ENCODE results near the gene USP16.

Gene USP16

DNA sequence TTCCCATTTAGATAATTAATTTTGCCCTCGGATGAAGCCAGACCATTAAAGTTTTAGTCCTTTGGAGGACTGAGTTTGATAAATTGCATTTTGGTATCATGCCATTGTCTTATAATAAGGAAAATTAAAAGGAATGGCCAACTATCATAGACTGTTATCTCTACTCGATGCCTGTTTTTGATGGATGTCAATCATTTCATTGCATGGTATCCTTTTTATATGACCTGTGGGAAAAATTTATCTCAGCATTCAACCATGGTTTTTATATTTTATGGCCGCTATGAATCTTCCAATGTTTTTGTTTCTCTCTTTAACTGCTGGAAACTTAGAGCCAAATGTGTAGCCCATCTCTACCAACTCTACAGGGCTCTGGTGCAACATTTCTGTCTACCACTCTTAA is 58.8 kb downstream of the USP16 start:
- no peak for DNase-seq (ENCODE audit: low read depth)

DNA sequence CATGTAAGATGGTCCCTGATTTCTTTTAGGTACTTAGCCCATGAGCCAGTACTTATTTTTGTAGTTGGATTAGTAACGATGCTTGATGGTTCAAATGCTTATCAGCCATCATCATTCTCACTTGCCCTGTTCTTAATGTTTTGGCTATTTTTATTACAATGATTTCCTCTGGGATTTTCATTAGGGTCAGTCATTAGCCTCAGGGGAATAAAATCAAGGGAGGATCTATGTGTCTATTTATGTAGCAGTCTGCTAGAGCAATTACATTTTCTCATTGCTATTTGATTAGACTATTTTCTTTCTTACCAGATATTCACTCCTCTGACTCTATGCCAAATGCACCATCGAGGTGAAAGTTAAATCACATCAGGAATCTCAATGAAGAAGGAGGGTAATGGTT is 59.9 kb downstream of the USP16 start:
- no peak for DNase-seq (ENCODE audit: low read depth)

DNA sequence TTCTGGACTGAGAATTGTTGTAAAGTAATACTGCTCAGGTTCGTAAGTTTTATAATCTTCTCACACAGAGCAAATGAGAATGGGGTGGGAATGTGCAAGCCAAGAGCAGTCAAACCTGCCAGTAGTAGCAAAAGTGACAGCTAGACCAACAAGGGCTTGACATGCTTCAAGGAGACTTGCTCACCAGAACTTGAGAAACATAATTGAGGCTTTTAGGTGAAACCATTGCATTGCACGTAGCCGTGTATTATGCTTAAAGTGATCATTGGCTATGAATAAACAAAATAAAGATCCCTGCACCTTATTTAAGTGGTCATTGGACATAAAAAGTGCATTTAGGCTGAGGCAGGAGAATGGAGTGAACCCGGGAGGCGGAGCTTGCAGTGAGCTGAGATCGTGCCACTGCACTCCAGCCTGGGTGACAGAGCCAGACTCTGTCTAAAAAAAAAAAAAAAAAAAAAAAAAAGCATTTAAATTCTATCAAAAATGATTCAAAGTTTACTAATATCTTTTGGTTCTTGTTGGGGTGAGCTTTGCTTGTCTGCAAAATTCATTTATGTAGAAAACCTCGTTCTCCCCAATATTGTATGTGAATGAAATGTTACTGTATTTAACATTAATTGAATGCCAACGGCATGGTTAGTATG is 60.8 kb downstream of the USP16 start:
- DNase-seq (ENCODE audit: low read depth), result no peak

DNA sequence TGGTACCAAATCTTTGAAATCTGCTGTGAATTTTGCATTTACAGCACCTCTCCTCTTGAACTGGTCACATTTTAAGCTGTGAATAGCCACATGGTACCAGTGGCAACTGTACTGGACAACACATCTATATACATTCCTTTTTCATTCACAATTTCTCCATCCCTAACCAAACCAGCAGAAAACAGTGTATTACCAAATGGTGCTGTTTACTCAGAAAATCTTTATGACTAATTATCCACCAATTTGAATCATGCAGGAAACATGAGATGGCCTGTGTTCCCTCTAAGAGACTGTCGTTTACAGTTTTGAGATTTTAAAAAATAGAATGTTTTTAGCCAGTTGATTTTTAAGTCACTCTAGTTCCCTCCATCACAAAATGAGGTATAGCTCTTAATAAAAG is 66.6 kb downstream of the USP16 start:
- no peak for DNase-seq (ENCODE audit: low read depth)

DNA sequence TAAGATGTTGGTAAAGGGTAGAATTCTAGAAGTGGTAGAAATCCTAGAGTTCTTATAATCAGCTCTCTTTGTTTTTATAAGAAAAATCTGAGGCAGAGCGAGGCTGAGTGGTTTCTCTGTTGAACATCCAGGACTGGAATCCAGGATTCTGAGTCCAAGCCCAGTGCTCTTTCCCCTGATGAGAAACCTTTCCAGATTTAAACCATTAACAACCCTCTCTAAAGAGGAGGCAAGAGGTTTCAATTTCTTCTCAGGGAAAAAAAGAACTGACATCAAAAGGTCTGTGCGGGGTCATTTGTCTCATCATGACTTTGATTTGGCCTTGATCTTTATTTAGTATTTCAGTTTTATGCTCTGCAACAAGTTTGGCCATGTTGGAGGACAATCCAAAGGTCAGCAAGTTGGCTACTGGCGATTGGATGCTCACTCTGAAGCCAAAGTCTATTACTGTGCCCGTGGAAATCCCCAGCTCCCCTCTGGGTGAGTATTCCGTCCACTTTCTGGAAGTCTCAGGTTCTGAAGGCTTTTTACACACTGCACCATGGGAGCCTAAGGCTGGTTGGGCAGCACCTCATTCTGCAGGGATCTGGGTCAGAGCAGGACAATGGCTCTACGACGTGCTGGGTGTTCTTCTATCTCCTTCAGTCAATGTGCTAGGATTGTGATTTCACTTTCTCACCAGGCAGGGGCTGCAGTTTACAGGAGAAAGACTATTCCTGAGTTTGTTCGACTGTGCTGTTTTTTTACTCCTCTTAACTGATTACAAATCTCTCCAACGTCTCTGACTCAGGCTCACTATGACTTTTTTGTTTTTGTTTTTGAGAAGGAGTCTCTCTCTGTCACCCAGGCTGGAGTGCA is 67.9 kb downstream of the USP16 start:
- DNase-seq (ENCODE audit: low read depth), result no peak

DNA sequence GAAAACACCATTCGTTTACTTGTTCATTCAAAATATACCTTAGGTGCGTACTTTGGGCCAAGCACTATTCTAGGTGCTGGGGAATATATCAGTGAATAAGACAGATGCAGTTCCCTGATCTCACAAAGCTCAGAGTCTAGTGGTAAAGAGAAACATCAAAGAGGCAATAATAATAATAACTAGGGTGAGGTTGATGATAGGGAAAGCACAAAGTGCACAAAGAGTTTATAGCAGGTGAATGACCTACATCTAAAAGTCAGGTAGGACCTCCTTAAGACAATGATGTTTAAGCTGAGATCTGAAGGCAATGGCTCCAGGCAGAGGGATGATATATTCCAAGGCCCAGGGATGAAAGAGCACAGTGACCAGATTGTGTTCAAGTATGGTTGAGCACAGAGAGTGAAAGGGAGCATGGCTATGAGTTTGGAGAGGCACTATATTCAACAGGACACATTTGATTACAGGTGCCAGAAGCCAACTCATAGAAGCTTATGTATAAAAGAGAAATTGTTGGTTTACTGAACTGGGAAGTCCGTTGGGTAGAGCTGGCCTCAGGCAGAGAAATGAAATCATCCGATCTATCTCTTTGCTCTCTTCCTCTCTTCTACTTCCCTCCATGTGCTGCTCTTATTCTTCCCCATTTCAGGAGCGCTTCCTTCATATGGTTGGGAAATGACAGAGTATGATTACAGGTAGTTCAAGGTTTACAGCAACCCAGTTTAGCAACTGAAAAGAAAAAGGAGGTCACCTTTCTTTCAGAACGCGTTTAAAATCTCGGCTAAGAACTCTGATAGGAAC is 71.9 kb downstream of the USP16 start:
- no peak for DNase-seq (ENCODE audit: low read depth)

DNA sequence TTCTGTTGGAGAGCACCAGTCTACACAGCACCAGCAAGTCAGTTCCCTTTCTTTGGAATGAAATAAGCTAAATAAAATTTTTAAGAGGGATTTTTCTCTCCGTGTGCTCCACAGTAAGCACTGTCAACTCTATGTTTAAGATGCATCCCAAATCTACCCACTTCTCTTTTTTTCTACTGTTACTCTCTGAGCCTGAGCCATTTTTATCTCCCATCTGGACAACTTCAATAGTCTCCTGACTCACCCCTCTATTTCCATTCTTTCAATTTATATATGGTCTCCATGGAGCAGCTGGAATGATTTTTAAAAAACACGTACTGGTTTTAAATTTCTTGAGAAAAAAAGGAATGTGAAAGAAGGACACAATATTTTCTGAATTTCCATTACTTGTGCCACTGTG is 73.7 kb downstream of the USP16 start:
- DNase-seq (ENCODE audit: low read depth), result no peak

DNA sequence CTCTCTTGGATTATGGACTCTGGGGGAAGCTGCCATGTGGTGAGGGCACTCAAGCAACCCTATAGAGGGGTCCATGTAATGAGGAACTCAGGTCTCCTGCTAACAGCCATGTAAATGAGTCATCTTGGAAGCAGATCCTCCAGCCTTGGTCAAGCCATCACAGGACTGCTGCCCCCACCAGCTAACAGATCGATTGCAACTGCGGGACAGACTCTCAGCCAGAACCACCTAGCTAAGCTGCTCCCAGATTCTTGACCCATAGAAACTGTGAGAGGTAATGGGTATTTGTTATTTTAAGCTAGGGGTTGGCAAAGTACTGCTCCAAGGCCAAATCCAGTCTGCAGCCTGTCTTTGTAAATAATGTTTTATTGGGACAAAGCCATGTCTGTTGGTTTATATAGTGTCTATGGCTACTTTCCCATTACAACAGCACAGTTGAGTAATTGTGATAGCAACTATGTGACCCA is 78.4 kb downstream of the USP16 start:
- no peak for DNase-seq (ENCODE audit: low read depth)
